Measurements from ENCODE around the gene SMTN.
"Not testable (repeated sequence)": the region's sequence is repeated elsewhere in the genome, so short reads cannot be mapped to it uniquely, and the experiment has no call there.

SMTN gene

GRCh38 chr22:31073545-31074145 is 7.5 kb upstream of the SMTN start:
- DNase-seq = not testable (repeated sequence)

GRCh38 chr22:31075961-31076360 is 5.2 kb upstream of the SMTN start:
- DNase-seq = no peak

- DNase-seq = no peak
These were observed 3.4 kb upstream of the SMTN start for GRCh38 chr22:31077681-31078080.

DNA sequence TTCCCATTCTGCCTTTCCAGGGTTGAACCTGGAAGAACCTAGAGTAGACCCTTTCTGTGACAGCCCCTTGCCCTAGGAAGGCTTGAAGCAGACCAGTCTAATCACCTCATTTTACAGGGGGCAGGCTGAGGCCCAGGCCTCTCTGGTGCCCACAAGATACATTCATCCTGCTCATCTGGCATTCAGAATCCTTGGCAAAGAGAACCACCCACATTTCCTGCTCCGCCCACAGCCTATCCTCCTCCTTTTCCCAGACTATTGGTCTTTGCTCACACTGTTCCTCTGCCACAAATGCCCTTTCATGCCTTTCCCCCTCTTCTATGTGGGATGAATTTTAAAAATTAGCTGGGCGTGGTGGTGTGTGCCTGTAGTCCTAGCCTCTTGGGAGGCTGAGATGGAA is 2.7 kb upstream of the SMTN start:
- not testable (repeated sequence) for DNase-seq

DNA sequence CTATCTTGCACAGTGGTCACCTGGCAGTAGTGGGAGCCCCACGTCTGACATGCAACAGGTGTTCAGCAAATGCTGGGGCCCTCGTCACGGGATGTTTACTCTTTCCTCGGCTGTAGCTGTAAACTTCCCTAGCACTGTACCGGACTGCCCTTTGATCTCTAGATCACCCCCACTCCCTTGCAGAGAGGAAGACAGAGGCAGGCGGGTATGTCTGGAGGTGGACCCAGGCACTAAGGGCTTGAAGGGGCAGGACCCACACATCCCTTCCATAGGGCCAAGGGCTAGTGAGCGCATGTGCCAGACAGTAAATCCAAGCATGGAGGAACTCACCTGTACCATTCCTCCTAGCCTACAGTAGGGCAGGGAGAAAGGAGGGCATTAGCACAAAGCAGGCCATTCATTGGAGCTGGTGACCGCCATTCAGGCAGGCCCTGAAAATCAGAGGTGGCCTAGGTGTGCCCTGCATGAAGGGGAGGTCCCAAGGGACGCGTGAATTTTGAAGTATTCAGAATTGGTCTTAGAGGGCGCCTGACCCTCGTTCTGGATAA is 1.9 kb upstream of the SMTN start:
- no peak for DNase-seq

DNA sequence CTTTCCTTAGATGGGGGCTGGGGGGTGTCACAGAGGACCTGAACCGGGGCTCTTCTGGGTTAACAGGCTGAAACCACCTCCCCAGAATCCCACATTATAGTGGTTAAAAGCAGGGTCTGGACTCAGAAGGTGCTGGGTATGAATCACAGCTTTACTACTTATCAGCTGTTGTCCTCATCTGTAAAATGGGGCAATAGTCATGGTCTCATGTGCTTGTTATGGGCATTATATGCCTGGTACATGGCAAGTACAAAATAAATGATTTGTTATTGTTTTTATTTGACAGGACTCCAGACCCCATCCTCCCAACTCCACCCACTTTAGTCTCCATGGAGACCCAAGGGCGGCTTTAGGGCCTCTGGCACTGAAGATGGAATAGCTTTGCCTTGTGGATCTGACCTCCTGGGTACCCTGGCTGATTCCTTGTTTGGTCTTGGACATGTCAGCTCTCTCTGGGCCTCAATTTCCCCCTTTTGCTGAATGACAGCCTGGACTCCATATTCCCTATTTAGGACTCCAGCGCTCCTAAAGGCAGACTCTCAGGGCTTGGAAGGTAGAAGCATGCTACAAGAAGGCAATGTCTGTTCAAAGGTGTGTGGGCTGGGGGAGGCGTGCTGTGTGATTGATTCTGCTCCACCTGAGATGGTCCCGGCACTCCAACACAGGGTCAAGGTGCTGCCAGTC is 812 bp upstream of the SMTN start:
- no peak for DNase-seq

GRCh38 chr22:31081963-31082605 is 966 bp downstream of the SMTN start:
- no peak for DNase-seq

DNA sequence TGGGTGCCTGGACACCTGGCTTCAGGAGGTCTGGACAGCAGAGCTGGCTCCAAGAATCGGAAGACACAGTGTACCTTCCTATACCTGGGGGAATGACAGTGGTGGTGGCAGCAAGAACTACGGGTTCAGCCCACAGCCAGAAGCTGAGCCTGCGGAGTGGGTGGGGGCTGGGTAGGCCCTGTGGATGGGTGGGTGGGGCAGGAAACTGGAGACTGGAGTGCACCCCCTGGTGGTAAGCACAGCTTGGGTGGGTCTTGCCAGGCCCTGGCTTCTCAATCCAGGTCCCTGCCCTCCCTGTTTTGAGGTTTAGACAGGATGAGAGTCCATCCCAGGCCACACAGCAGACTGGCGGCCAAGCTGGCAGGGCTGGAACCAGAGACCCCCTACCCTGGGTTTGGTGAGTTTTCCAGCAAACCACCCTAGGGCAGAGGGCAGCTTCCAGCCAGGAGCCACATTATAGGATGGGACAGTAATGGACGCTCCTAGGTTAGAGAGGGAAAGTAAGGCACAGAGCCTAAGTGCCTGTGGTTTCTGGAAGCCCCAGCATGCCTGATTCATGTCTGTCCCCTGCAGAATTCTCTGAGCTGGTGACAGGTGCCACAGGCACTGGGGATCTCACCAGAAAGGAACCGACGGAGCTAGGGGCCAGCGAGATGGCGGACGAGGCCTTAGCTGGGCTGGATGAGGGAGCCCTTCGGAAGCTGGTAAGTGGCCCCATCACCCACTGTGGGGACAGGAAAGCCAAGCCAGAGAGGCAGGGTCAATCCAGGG is 1.7 kb downstream of the SMTN start:
- DNase-seq = peak; percentile 37

DNA sequence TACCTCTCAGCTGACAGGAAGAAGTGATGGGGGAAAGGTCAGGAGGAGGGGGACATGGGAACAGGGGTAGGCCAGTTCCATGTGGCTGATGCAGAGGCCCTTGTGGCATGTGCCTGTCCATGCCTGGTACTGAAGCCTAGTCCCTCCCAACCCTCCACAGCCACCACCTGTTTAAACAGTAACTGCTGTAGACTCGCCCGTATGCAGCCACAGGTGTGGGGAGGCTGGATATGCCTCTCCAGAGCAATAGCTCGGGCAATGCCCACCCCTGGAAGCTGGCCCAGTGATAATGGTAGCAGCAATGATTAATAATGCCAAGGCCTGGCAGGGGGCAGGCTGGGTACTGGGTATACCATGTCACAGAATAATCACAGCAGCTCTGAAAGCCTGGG is 2.3 kb downstream of the SMTN start:
- no peak for DNase-seq

- no peak for DNase-seq
These were observed 3.0 kb downstream of the SMTN start for GRCh38 chr22:31083923-31084810.

DNA sequence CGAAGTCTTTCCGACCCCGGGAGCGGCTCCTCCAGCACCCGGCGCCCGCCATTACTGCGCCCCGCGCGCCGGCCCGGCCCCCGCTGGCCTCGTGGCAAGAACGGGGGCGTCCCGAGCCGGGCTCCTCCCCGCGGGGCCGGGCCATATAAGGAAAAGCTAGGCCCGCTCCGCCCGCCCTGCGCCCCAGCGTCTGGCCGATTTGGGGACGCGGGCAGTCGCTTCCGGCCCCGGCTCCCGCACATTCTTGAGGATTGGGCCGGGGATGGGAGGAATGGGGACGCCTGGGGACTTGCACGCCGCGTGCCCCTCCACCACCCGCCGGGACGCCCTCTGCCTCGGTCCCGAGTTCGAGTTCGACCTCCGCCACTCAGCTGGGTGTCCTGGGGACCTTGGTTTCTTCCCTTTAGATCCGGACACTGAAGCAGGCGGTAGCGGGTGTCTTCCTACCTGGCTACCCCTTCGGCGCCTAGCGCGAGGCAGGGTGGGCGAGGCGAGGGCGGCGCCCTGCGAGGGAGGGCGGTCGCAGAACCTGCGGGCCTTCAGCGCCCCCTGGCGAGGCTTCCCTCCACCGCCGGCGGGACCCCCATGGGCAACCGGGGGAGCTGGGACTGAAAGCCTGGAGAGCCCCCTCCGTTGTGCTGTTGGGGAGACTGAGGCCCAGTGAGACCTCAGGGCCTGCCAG is 3.8 kb downstream of the SMTN start:
- peak; percentile 85 for DNase-seq

DNA sequence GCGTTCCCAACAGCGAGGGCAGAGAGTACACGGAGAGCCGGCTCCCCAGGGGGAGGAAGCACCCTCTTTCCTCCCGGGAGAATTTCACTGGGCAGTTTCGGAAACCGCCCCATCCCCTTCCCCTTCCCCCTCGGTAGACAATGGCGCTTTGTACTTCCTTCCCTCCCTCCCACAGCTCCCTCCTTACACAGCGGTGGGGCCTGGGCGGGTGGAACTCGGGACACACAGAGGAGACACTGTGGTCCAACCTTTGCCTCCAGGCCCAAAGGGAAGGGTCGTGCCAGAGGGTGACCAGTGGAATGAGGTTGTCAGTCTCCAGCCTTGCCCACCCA is 4.3 kb downstream of the SMTN start:
- no peak for DNase-seq

- DNase-seq = no peak
These were observed 4.8 kb downstream of the SMTN start for GRCh38 chr22:31085928-31086327.

- no peak for DNase-seq
These were observed 5.7 kb downstream of the SMTN start for GRCh38 chr22:31086703-31087330.

GRCh38 chr22:31087744-31088215 is 6.7 kb downstream of the SMTN start:
- no peak for DNase-seq

GRCh38 chr22:31088233-31088986 is 7.3 kb downstream of the SMTN start:
- no peak for DNase-seq

DNA sequence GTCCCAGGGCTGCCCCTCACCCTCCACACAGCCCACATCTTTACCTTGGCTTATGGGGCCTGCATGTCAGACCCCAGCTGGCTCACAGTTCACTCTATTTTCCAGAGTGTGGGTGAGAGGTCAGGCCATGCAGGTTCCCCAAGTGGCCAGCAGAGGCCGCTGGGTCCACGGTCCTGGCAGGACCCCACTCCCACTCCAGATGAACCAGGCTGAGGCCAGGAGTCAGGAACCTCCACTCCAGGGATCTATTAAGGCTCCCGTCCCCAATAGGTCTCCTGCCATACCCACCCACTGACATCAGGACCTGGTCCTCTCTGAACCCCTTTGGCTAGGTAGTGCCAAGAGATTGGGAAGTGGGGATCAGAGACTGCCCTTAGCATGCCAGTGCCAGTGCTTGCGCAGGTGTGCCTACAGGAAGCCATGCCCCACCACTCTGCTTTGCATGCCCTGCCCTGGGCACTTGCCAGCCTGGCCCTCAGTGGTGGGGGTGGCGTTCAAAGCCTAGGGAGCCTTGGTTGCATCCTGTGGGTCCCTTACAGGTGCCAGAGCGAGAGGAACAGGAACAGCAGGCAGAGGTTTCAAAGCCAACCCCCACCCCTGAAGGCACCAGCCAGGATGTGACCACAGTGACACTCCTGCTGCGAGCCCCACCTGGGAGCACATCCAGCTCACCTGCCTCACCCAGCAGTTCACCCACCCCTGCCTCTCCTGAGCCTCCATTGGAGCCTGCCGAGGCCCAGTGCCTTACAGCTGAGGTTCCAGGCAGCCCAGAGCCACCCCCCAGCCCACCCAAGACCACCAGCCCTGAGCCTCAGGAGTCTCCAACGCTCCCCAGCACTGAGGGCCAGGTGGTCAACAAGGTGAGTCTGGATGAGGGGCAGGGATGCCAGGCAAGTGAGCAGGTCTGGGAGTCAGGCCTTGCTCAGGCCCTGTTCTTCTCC is 8.3 kb downstream of the SMTN start:
- peak; percentile 40 for DNase-seq

GRCh38 chr22:31090217-31091085 is 9.3 kb downstream of the SMTN start:
- DNase-seq = no peak

All from inflammatory macrophage treated with lipopolysaccharide for 4 hours (primary cell).